ENCODE measurements around the gene FGGY.

Gene FGGY

DNA sequence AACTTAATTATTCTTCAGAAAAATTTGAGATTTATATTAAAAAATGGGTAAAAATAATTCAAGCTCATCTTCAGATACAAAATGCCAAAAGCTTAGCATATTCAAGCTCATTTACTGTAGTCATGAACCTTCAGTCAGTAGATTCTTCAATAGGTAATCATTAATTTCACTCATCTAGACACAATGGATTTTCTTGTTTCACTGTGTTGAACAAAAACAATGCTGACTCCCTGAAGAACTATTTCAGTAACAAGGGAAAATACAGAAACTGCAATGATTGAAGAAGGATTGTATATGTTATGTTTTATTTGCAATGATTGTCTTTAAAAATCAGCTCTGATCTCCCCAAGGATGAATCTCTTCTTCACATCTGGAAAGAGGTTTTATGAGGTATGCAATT is 508.7 kb downstream of the FGGY start:
- POLR2A ChIA-PET (ENCODE audit: low non-redundant PET): no interaction called here
- no peak for DNase-seq (ENCODE audit: low spot score)
- no peak overlapping the region for H3K27ac ChIP-seq
- CTCF ChIA-PET: no interaction called here
- TF ChIP-seq, protein P1, sequence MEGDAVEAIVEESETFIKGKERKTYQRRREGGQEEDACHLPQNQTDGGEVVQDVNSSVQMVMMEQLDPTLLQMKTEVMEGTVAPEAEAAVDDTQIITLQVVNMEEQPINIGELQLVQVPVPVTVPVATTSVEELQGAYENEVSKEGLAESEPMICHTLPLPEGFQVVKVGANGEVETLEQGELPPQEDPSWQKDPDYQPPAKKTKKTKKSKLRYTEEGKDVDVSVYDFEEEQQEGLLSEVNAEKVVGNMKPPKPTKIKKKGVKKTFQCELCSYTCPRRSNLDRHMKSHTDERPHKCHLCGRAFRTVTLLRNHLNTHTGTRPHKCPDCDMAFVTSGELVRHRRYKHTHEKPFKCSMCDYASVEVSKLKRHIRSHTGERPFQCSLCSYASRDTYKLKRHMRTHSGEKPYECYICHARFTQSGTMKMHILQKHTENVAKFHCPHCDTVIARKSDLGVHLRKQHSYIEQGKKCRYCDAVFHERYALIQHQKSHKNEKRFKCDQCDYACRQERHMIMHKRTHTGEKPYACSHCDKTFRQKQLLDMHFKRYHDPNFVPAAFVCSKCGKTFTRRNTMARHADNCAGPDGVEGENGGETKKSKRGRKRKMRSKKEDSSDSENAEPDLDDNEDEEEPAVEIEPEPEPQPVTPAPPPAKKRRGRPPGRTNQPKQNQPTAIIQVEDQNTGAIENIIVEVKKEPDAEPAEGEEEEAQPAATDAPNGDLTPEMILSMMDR (conservative IDR thresholded peaks at IDR 0.05; ENCODE audit: low read depth): no peak
